CD14-positive monocyte (primary cell): ENCODE measurements around the gene NMUR1. TPM values are rescaled to one million over a fixed set of nuclear protein-coding genes. Genes with fewer than 3 reads are reported as not detected.

Source experiments
- DNase-seq, 3 donors: peaks; one replicate each; pipeline ENCODE4 v3.0.0-alpha.2; 2011 to 2022
- H2AFZ ChIP-seq: 2 replicates; pipeline ENCODE4 v1.6.0; 2012; ENCODE audit warnings: mild to moderate bottlenecking, low read depth, low read length, inconsistent platforms; ENCODE audit not compliant: insufficient read depth, poor library complexity, severe bottlenecking
- H3K27ac ChIP-seq, 2 donors: 1 replicate in 1 of 2; 2 replicates in 1 of 2; pipeline ENCODE4 v1.5.1; 2012 to 2013; ENCODE audit warnings: low read length in 2 of 2, control low read depth in 1 of 2, inconsistent platforms in 1 of 2, low read depth in 1 of 2, mild to moderate bottlenecking in 1 of 2
- H3K27me3 ChIP-seq, 2 donors: one replicate each; pipeline versions ENCODE4 v1.6.0 to v1.6.1; 2011 to 2013; ENCODE audit warnings: low read length in 2 of 2; ENCODE audit not compliant: control insufficient read depth in 2 of 2, insufficient read depth in 2 of 2
- H3K36me3 ChIP-seq, 2 donors: replicated peaks in 1 of 2; 1 replicate in 1 of 2; 2 replicates in 1 of 2; pipeline versions ENCODE4 v1.5.1 to v1.6.1; 2012 to 2013; ENCODE audit warnings: low read length in 2 of 2, control low read depth in 1 of 2, inconsistent platforms in 1 of 2, mild to moderate bottlenecking in 1 of 2; ENCODE audit not compliant: insufficient read depth in 2 of 2, control insufficient read depth in 1 of 2
- H3K4me1 ChIP-seq, 2 donors: 1 replicate in 1 of 2; 2 replicates in 1 of 2; pipeline versions ENCODE4 v1.5.1 to v1.6.1; 2012 to 2013; ENCODE audit warnings: low read length in 2 of 2, control low read depth in 1 of 2, inconsistent platforms in 1 of 2, mild to moderate bottlenecking in 1 of 2, moderate library complexity in 1 of 2; ENCODE audit not compliant: insufficient read depth in 2 of 2, control insufficient read depth in 1 of 2
- H3K4me2 ChIP-seq: replicated peaks from 2 replicates; pipeline ENCODE3; 2012; ENCODE audit warnings: low read length, moderate library complexity, mild to moderate bottlenecking; ENCODE audit not compliant: poor library complexity, severe bottlenecking; ENCODE audit errors: extremely low read depth
- H3K4me3 ChIP-seq, 3 experiments: fragments of 200-600 bp in 1 of 3; sonication (generic) in 1 of 3; replicated peaks in 1 of 3; 1 replicate in 2 of 3; 2 replicates in 1 of 3; pipeline ENCODE4 v1.5.1; 2011 to 2013; ENCODE audit warnings: low read length in 3 of 3, mild to moderate bottlenecking in 3 of 3, control low read depth in 2 of 3, low read depth in 2 of 3, inconsistent platforms in 1 of 3, moderate library complexity in 1 of 3
- H3K79me2 ChIP-seq: 2 replicates; pipeline ENCODE4 v1.6.0; 2012; ENCODE audit warnings: mild to moderate bottlenecking, control low read depth, inconsistent platforms, low read length, moderate library complexity; ENCODE audit not compliant: insufficient read depth
- H3K9ac ChIP-seq: 2 replicates; pipeline ENCODE4 v1.6.0; 2017; ENCODE audit warnings: low read length, mild to moderate bottlenecking; ENCODE audit not compliant: insufficient read depth, poor library complexity, severe bottlenecking
- H3K9me3 ChIP-seq, 2 donors: replicated peaks in 1 of 2; 1 replicate in 1 of 2; 2 replicates in 1 of 2; pipeline versions ENCODE4 v1.5.1 to v1.6.1; 2012 to 2013; ENCODE audit warnings: low read length in 2 of 2, control low read depth in 1 of 2; ENCODE audit not compliant: control insufficient read depth in 1 of 2, insufficient read depth in 1 of 2
- H4K20me1 ChIP-seq: 2 replicates; pipeline ENCODE4 v1.6.0; 2012; ENCODE audit warnings: mild to moderate bottlenecking, low read length, control low read depth, moderate library complexity; ENCODE audit not compliant: insufficient read depth
- H3K27ac Mint-ChIP-seq, 7 donors: one replicate each; pipeline ENCODE4 v1.8.0; 2020; ENCODE audit warnings: mild to moderate bottlenecking in 7 of 7, mixed read lengths in 7 of 7, moderate library complexity in 6 of 7, inconsistent platforms in 2 of 7
- H3K27me3 Mint-ChIP-seq, 3 donors: one replicate each; pipeline ENCODE4 v1.8.0; 2021 to 2022; ENCODE audit warnings: low read depth in 3 of 3, mild to moderate bottlenecking in 3 of 3, mixed read lengths in 3 of 3, moderate library complexity in 3 of 3, inconsistent platforms in 1 of 3
- H3K36me3 Mint-ChIP-seq, 2 donors: one replicate each; pipeline ENCODE4 v1.8.0; 2020; ENCODE audit warnings: mixed read lengths in 2 of 2, inconsistent platforms in 1 of 2, mild to moderate bottlenecking in 1 of 2
- H3K4me1 Mint-ChIP-seq: one replicate; pipeline ENCODE4 v1.8.0; 2020; ENCODE audit warnings: mild to moderate bottlenecking, mixed read lengths
- H3K4me3 Mint-ChIP-seq, 2 donors: one replicate each; pipeline ENCODE4 v1.8.0; 2020; ENCODE audit warnings: mild to moderate bottlenecking in 2 of 2, mixed read lengths in 2 of 2, moderate library complexity in 1 of 2
- H3K9me3 Mint-ChIP-seq, 7 donors: one replicate each; pipeline ENCODE4 v1.8.0; 2020 to 2022; ENCODE audit warnings: mixed read lengths in 7 of 7, mild to moderate bottlenecking in 6 of 7, moderate library complexity in 6 of 7, inconsistent platforms in 2 of 7
- WGBS: methylation state at CpG from one replicate; pipeline ENCODE4 v1.1.5; 2013; ENCODE audit warnings: missing lambda C conversion rate; ENCODE audit not compliant: insufficient coverage; 5-methylcytosine and 5-hydroxymethylcytosine counted together
- intact Hi-C, 2 donors: fragments of 100-400 bp; cut with micrococcal nuclease; formaldehyde crosslinking; loops; one replicate each; pipeline versions ENCODE4 v1.15.0 to v1.15.1; 2023
- polyA plus RNA-seq, 3 donors: library from polyadenylated mRNA; depleted of rRNA in 1 of 3; unstranded in 2 of 3; stranded (reverse) in 1 of 3; fragments of 300-500 nt in 2 of 3; fragments of >200 nt in 1 of 3; fragmentation: Illumina TruSeq in 2 of 3; gene quantifications; 1 replicate in 2 of 3; 2 replicates in 1 of 3; pipeline ENCODE4 v1.2.3, GENCODE V29; 2012 to 2021
- TF ChIP-seq, protein P1 (sequence below): fragments of 200-600 bp; IDR thresholded peaks from one replicate; pipeline ENCODE4 v1.8.0; 2022; ENCODE audit warnings: antibody characterized with exemption, mild to moderate bottlenecking

The NMUR1 gene
- polyA plus RNA-seq, 3 donors, result not detected

DNA sequence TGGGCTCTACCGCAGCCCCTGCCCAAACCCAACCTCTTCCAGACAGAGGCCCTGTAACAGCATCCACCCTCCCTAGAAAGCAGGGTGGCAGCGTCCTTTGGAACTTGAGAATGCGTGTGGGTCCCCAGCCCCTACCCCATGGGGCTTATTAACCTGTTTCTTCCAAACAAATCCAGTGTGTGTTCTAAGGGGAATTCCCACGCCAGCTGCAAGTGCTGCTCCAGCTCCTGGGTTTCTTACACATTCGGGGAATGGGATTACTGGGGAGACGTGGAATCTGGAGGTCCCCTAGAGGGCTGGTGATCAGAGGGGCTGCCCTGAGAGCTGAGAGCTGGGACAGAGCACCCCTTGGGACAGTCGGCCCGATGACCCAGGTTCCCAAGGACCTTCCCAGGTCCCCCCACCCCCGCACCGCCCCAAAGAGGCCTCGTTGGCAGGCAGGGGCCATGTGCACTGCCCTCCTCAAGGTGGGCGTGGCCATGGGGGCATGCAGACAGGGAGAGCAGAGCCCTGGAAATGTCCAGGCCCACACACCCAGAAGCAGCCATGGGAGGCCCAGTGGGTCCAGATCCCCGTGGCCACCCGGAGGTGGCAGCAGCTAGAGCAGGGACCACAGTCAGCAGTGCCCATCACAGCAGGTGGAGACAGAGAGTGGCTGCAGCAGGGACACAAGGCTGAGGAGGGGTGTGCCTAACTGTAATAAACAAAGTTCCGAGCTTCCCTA lies 43.6 kb upstream of the NMUR1 start:
- 96% methylated on average over 9 of the region's 15 CpGs for WGBS

DNA sequence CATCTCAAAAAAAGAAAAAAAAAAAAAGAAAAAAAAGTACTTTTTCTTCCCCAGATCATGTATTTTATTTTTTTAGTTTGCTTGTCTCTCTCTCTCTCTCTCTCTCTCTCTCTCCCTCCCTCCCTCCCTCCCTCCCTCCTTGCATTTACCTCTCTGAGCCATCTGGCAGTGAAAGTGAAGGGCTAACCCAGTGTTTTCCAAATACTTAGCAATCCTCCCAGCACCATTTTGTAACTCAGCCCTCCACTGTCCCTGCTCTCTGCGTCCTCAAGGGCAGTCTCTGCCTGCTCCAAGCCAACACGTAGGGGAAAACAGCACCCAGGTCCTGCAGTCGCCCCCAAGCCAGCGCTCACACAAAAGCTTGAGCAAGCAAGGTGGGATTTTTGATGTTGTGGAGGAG lies 42.9 kb upstream of the NMUR1 start:
- H3K27ac Mint-ChIP-seq, result peak overlapping the region in 1 of 7 donors; percentile 22
- Histone ChIP-seq H3K9me3 (no peaks in the 10 kb centered on the region), H3K9ac (no peak overlapping the region), H3K79me2 (no peaks in the 10 kb centered on the region), H3K27me3 (no peaks in the 10 kb centered on the region), H3K4me2 (no peak overlapping the region), H3K4me3 (no peak overlapping the region), H4K20me1 (no peaks in the 10 kb centered on the region), H2AFZ (no peak overlapping the region), H3K4me1 (no peaks in the 10 kb centered on the region), H3K36me3 (no peaks in the 10 kb centered on the region), H3K27ac (no peak overlapping the region)
- peaks cover 5 to 8% (median 5%) of the 10 kb centered on the region in 3 donors for H3K27me3 Mint-ChIP-seq
- H3K4me3 Mint-ChIP-seq, result no peak overlapping the region
- peaks cover 9% of the 10 kb centered on the region for H3K4me1 Mint-ChIP-seq
- no peak for DNase-seq
- H3K36me3 Mint-ChIP-seq, result no peaks in the 10 kb centered on the region
- peaks cover 0 to 2% (median 0%) of the 10 kb centered on the region in 7 donors for H3K9me3 Mint-ChIP-seq
- intact Hi-C loops, result no loop called here
- TF ChIP-seq, protein P1, sequence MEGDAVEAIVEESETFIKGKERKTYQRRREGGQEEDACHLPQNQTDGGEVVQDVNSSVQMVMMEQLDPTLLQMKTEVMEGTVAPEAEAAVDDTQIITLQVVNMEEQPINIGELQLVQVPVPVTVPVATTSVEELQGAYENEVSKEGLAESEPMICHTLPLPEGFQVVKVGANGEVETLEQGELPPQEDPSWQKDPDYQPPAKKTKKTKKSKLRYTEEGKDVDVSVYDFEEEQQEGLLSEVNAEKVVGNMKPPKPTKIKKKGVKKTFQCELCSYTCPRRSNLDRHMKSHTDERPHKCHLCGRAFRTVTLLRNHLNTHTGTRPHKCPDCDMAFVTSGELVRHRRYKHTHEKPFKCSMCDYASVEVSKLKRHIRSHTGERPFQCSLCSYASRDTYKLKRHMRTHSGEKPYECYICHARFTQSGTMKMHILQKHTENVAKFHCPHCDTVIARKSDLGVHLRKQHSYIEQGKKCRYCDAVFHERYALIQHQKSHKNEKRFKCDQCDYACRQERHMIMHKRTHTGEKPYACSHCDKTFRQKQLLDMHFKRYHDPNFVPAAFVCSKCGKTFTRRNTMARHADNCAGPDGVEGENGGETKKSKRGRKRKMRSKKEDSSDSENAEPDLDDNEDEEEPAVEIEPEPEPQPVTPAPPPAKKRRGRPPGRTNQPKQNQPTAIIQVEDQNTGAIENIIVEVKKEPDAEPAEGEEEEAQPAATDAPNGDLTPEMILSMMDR, result no peak
- WGBS, result 84% methylated on average over 2 of the region's 4 CpGs

More for the DNA sequence above, 43.6 kb upstream of the NMUR1 start:
- Histone ChIP-seq H3K9me3 (no peaks in the 10 kb centered on the region), H3K36me3 (no peaks in the 10 kb centered on the region), H3K4me2 (no peak overlapping the region), H3K27me3 (no peaks in the 10 kb centered on the region), H3K27ac (no peak overlapping the region), H2AFZ (no peak overlapping the region), H3K79me2 (no peaks in the 10 kb centered on the region), H3K4me3 (no peak overlapping the region), H4K20me1 (no peaks in the 10 kb centered on the region), H3K4me1 (no peaks in the 10 kb centered on the region), H3K9ac (no peak overlapping the region)
- intact Hi-C loops, result no loop called here
- TF ChIP-seq, protein P1, result no peak
- Mint-ChIP-seq H3K27ac (no peak overlapping the region), H3K9me3 (peaks cover 0 to 4% (median 0%) of the 10 kb centered on the region in 7 donors), H3K4me3 (no peak overlapping the region), H3K27me3 (peaks cover under 1 to 9% (median 5%) of the 10 kb centered on the region in 3 donors), H3K4me1 (peaks cover 9% of the 10 kb centered on the region), H3K36me3 (peaks cover 0 to 2% of the 10 kb centered on the region in 2 donors)
- DNase-seq, result no peak
